ENCODE results near the gene SYS1. TPM values are rescaled to one million over a fixed set of nuclear protein-coding genes. Genes with fewer than 3 reads are reported as not detected.

The SYS1 gene
- total and polyA plus RNA-seq, 2 of the 8 experiments (the other 6 are each of a cell fraction or from before 2014, with no cell fraction given) = 19.6 to 50.8 TPM

DNA sequence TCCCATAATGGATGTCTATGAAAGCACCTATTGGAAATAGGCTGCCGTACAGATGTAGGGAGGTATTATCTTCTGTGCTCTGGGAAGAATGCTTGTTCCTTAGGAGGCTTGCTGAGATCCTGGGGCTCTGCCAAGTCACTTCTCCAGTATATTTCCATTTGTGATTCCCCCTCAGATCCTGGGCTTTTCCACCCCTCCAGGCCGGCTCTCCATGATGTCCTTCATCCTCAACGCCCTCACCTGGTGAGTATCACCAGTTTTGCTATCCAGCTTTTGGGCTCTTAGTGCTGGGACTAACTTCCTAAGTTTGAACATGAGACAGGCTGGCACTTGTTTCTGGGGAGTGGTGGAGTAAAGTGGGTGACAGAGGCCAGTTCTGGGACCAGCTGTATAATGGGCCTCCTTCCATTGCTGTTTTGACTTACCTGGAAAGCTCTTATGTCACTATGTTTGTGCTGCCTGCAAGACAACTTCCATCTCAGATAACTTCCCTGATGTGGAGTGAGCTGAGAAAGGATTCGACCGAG is 2.6 kb downstream of the SYS1 start (continued):
- no peak for TF ChIP-seq RBBP5 (IDR thresholded peaks at IDR 0.05; ENCODE audit: borderline replicate concordance, low read depth, low read length)
- no peak for TF ChIP-seq ZNF274 (IDR thresholded peaks at IDR 0.05; ENCODE audit: borderline replicate concordance, extremely low read depth, low read length)
- no peak for TF ChIP-seq SIRT6 (IDR thresholded peaks at IDR 0.05; ENCODE audit: low read length)
- TF ChIP-seq, protein P1, sequence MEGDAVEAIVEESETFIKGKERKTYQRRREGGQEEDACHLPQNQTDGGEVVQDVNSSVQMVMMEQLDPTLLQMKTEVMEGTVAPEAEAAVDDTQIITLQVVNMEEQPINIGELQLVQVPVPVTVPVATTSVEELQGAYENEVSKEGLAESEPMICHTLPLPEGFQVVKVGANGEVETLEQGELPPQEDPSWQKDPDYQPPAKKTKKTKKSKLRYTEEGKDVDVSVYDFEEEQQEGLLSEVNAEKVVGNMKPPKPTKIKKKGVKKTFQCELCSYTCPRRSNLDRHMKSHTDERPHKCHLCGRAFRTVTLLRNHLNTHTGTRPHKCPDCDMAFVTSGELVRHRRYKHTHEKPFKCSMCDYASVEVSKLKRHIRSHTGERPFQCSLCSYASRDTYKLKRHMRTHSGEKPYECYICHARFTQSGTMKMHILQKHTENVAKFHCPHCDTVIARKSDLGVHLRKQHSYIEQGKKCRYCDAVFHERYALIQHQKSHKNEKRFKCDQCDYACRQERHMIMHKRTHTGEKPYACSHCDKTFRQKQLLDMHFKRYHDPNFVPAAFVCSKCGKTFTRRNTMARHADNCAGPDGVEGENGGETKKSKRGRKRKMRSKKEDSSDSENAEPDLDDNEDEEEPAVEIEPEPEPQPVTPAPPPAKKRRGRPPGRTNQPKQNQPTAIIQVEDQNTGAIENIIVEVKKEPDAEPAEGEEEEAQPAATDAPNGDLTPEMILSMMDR (IDR thresholded peaks at IDR 0.05; ENCODE audit: control extremely low read depth in 1 of 3, insufficient read depth in 1 of 3, low read depth in 1 of 3, low read length in 3 of 3) = no peak
- TF ChIP-seq BACH1 (IDR thresholded peaks at IDR 0.05; ENCODE audit: low read length) = no peak
- TF ChIP-seq CBX5 (IDR thresholded peaks at IDR 0.05; ENCODE audit: low read depth, low read length) = no peak
- TF ChIP-seq POLR2A (IDR thresholded peaks at IDR 0.05; ENCODE audit: control extremely low read depth in 1 of 2, low read depth in 2 of 2, low read length in 2 of 2) = no peak
- no peak for TF ChIP-seq SIX5 (IDR thresholded peaks at IDR 0.05; ENCODE audit: low read depth, low read length)

All from H1 (cell line).